HT-29 (cell line): Measurements from ENCODE around the gene CD2AP. TPM values are rescaled to one million over a fixed set of nuclear protein-coding genes. Genes with fewer than 3 reads are reported as not detected.

Experiments
- DNase-seq: peaks from one replicate; pipeline ENCODE4 v3.0.0-alpha.2; 2015; ENCODE audit warnings: low spot score
- small RNA-seq: library from RNA; depleted of rRNA; stranded (forward); fragments of <200 nt; gene quantifications from one replicate; pipeline ENCODE3, GENCODE V24; 2014
- total RNA-seq: library from RNA; depleted of rRNA; stranded (reverse); fragments of >200 nt; shearing (Covaris generic); gene quantifications from 2 replicates; pipeline ENCODE4 v1.2.3, GENCODE V29; 2014; rRNA removed

Gene CD2AP
- total RNA-seq, 1 experiment from 2014 or later: 22.0 TPM

- no peak for DNase-seq
These were observed 197.1 kb downstream of the CD2AP start for GRCh38 chr6:47674673-47675072.

Small RNAs within 50 kb of the gene (small RNA-seq; reads per million reads assigned to genes)
- gene RF00019: not detected

Other genes starting within 250 kb of the CD2AP start
- 115 and 117 TPM in 2 replicates for gene TNFRSF21, start 167.9 kb upstream of the CD2AP start, total RNA-seq
- 0.41 and 0.94 TPM in 2 replicates for gene ADGRF4, start 220.8 kb downstream of the CD2AP start, total RNA-seq